ENCODE data around the gene TIGD6.

- TF ChIP-seq REST (tag by site-specific recombination; IDR thresholded peaks at IDR 0.05) (no peak), YY1 (tag by site-specific recombination; IDR thresholded peaks at IDR 0.05) (no peak), CTCF (tag by site-specific recombination; IDR thresholded peaks at IDR 0.05) (no peak), ZNF529 (tag by site-specific recombination; IDR thresholded peaks at IDR 0.05; ENCODE audit: insufficient replicate concordance) (no peak), ZNF175 (tag by site-specific recombination; IDR thresholded peaks at IDR 0.05) (no peak), IKZF3 (tag by site-specific recombination; IDR thresholded peaks at IDR 0.05) (no peak)
- TF ChIP-seq, protein P1, sequence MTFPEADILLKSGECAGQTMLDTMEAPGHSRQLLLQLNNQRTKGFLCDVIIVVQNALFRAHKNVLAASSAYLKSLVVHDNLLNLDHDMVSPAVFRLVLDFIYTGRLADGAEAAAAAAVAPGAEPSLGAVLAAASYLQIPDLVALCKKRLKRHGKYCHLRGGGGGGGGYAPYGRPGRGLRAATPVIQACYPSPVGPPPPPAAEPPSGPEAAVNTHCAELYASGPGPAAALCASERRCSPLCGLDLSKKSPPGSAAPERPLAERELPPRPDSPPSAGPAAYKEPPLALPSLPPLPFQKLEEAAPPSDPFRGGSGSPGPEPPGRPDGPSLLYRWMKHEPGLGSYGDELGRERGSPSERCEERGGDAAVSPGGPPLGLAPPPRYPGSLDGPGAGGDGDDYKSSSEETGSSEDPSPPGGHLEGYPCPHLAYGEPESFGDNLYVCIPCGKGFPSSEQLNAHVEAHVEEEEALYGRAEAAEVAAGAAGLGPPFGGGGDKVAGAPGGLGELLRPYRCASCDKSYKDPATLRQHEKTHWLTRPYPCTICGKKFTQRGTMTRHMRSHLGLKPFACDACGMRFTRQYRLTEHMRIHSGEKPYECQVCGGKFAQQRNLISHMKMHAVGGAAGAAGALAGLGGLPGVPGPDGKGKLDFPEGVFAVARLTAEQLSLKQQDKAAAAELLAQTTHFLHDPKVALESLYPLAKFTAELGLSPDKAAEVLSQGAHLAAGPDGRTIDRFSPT (tag by site-specific recombination; IDR thresholded peaks at IDR 0.05), result no peak
Observed at GRCh38 chr5:150017226-150018005, 17.0 kb upstream of the TIGD6 start.
